NCI-H69 (cell line): ENCODE data around the gene APLF.
"Not testable (repeated sequence)": the region's sequence is repeated elsewhere in the genome, so short reads cannot be mapped to it uniquely, and the experiment has no call there.

ENCODE experiments used
- DNase-seq: peaks from one replicate; lab custom pipeline; 2025; lab: John Stamatoyannopoulos, UW

The APLF gene

DNA sequence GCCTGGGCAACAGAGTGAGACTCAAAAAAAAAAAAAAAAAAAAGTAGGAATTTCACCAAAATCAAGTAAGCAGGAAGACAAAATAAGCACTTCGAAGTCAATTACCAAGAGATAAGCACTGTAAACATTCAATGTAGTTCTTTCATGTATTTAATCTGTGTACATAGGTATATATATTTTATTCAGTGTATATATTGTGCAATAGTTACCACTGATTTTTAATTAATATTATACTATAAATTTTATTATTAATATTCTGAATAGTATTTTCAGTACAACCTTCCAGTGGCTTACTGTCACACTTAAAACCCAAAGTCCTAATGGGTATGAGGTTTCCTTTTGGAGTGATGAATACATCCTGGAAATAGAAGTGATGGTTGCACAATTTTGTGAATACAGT lies 9.1 kb downstream of the APLF start:
- no peak for DNase-seq

- no peak for DNase-seq
These were observed 11.3 kb downstream of the APLF start for GRCh38 chr2:68478688-68479087.

- no peak for DNase-seq
These were observed 15.0 kb downstream of the APLF start for GRCh38 chr2:68482296-68482820.

DNA sequence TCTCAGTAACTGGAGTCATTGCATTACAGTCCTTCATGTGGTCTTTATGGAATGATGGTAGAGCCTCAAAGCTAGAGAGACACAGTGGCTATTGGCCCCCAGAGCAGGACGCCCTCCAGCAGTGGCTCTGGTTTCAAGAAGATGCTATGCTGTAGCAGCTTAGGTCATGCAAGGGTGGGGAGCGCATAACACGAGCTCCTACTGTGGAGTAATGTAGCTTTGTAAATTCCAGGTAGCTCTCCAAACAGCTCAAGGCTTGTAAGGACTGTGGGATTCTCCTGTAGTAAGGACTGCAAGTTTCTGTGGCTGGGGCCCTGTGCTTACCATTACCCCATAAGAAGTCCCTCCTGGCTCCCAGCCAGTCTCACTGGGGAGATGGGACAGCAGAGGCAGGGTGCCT lies 15.6 kb downstream of the APLF start:
- DNase-seq: no peak

DNA sequence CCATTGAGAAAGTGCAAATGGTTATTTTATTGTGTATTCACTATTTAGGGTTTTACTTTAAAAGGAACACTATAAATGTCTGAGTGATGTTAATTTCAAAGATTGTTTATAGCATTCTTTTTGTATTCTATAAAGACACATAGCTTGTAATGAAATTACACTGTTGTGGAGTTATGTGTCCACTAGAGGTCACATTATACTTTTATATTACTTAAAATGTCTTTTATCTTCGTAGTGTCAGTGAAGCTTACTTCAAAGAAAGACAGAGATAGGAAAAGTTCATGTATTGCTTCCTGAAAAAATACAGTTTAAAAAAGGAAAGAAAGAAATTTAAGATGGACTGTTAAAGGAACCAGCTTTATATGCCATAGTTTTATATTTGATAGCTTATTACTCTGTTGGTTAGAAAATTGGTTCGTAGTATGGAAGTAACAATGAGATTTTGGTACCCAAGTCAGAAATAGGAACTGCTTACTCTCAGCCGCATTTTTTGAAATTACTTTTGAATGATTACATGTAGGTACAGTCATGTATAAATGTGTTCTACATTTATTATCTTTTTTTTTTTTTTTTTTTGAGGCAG lies 20.5 kb downstream of the APLF start:
- peak; percentile 35 for DNase-seq

DNA sequence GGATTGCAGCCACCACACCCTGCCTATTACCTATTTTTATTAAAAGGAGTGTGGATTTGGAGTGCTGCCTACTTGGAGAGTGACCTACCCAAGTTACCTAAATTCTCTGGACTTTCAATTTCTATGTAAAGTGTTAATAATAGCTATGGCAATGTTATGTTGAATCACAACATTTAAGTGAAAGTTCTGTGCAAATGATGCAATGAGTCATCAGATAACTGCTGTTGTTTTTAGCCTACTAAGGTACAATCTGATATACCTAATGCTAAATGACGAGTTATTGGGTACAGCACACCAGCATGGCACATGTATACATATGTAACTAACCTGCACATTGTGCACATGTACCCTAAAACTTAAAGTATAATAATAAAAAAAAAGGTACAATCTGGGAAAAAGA lies 21.2 kb downstream of the APLF start:
- DNase-seq: not testable (repeated sequence)

- no peak for DNase-seq
These were observed 21.9 kb downstream of the APLF start for GRCh38 chr2:68489282-68489681.

GRCh38 chr2:68491582-68491981 lies 24.2 kb downstream of the APLF start:
- DNase-seq: no peak

- DNase-seq: no peak
These were observed 31.7 kb downstream of the APLF start for GRCh38 chr2:68499133-68499532.

GRCh38 chr2:68500649-68501048 lies 33.3 kb downstream of the APLF start:
- no peak for DNase-seq

DNA sequence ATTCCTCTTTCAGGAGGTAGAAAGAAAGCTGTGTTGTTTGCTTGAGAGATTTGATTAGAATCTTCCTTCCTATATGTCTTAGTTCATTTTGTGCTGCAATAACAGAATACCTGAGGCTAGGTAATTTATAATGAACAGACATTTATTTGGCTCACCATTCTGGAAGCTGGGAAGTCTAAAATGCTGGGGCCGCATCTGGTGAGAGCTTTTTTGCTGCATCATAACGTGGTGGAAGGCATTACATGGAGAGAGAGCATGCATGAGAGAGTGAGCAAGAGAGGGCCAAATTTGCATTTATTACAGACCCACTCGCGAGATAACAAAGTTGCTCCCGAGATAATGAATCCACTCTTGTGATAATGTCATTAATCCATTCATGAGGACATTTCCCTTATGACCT lies 34.4 kb downstream of the APLF start:
- DNase-seq: no peak

DNA sequence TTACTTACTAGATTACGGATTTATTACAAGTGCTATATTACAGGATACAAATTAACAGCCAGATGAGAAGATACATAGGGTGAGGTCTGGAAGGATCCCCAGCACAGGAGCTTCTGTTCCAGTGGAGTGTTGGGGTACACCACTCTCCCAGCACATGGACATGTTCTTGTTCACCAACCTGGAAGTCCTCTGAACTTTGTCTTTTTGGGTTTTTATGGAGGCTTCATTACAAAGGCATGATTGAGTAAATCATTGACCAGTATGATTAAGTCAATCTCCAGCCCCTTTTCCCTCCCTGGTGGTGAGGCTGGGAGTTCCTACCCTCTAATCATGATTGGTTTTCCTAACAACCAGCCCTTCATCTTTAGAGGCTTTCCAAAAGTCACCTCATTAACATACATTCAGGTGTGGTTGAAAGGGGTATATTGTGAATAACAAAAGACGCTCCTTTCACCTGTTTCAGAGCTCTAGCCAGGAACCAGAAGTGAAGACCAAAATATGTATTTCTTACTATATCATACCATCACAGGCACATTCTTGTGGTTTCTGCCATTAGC lies 38.3 kb downstream of the APLF start:
- DNase-seq: no peak

DNA sequence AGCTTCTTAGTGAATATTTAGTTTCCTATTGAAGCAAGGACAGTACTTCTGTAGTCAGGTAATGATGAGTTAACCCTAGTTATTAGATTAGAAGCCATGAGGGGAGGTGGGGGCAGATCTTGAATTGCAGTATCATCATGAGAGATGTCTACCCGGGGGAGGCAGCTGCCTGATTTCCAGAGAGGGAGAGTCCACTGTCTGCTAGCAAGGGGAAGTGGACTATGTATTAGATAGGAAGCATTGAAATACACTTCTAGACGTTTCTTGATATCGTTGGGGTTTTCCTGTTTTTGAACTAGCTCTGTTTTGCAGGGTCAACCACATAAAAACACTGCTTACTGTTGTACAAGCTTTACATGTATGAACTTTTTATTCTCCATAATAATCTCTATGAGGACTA lies 38.8 kb downstream of the APLF start:
- no peak for DNase-seq

DNA sequence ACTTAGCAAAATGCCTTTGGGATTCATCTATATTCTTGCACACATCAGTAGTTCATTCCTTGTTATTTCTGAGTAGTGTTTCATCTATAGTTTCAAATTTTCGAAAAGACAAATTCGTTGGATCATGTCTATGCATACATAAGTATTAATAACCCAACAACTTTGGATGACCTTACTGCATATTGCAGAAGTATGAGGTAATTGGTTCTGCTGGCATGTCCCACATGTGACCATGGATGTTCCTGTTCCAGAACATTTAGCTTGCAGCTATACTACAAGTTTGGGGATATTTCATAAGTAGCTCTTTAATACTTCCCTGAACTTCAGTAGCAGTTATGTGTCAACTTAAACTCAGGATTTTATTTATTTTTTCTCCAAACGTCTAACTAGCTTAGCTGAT lies 44.9 kb downstream of the APLF start:
- no peak for DNase-seq

GRCh38 chr2:68512966-68513365 lies 45.6 kb downstream of the APLF start:
- no peak for DNase-seq

DNA sequence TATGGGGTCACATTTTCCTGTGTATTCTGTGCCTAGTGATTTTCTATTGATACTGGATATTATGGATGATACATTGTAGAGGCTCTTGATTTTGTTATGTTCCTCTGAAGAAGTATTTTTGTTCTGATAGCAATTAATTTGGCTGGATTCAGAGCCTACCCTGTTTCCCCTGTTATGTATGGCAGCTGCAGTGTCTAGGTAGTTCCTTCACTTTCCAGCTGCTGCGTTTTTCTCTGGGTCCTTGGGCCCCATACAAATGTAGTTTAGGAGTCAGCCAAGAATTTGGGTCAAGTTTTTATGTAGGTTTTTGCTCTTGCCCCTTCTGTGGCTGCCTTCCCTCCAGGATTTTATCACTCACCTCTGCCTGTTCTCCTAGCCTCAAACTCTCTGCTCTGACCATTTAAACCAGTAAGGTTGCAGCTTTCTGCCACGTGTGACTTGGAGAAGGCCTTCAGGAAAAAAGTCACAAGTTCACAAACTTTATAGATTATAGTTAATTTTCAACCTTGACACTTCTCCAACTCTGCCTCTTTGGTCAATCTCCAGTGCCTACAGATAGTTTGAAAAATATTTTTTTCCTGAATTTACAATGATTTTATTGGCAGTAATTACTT lies 47.0 kb downstream of the APLF start:
- DNase-seq: no peak

GRCh38 chr2:68516051-68516955 lies 48.9 kb downstream of the APLF start:
- DNase-seq: no peak

GRCh38 chr2:68519236-68519635 lies 51.9 kb downstream of the APLF start:
- DNase-seq: peak; percentile 4

DNA sequence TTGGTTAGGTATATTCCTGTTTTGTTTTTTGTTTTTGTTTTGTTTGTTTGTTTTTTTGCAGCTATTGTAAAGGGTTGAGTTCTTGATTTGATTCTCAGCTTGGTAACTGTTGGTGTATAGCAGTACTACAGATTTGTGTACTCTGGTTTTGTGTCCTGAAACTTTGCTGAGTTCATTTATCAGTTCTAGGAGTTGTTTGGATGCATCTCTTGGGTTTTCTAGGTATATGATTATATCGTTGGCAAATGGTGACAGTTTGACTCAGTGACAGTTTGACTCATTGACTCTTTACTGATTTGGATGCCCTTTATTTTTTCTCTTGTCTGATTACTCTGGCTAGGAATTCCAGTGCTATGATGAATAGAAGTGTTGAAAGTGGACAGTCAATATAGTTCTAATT lies 53.7 kb downstream of the APLF start:
- no peak for DNase-seq

DNA sequence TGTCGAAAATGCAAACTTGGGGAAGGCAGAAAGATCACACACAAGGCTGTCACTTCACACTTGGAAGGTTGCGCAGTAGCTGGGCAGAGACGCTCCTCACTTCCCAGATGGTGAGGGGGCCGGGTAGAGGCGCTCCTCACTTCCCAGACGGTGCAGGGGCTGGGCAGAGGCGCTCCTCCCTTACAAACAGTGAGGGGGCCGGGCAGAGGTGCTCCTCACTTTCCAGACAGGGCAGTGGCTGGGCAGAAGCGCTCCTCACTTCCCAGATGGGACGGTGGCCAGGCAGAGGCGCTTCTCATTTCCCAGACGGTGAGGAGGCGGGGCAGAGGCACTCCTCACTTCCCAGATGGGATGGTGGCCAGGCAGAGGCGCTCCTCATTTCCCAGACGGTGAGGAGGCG lies 59.6 kb downstream of the APLF start:
- DNase-seq: not testable (repeated sequence)

DNA sequence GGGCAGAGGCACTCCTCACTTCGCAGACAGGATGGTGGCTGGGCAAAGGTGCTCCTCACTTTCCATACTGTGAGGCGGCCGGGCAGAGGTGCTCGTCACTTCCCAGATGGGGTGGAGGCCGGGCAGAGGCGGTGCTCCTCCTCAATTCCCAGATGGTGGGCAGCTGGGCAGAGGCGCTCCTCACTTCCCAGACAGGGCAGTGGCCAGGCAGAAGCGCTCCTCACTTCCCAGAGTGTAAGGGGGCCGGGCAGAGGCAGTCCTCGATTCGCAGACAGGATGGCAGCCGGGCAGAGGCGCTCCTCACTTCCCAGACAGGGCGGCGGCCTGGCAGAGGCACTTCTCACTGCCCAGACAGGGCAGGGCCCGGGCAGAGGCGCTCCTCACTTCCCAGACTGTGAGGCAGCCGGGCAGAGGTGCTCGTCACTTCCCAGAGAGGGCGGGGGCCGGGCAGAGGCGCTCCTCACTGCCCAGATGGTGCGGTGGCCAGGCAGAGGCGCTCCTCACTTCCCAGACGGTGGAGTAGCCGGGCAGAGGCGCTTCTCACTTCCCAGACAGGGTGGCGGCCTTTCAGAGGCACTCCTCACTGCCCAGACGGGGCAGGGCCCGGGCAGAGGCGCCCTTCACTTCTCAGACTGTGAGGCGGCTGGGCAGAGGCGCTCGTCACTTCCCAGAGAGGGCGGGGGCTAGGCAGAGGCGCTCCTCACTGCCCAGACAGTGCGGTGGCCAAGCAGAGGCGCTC lies 60.1 kb downstream of the APLF start:
- DNase-seq: not testable (repeated sequence)

DNA sequence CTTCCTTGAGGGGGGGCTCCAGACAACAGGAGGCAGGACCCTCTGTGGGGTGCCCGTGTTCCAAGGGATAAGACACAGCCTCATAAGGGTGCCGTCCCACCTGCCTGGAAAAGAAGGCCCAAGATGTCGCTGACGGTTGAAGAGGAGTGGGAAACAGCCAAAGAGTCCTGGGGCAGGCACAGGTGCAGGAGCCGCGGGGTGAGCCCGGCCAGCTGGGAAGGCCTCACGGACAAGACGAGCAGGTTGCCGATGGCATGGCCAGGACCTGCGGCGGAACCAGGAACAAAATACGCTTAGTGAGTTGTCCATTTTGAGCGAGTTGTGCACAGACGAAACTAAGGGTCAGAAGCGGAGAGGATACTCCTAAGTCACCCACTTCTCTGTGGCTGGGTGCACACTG lies 61.8 kb downstream of the APLF start:
- DNase-seq: not testable (repeated sequence)
